DMS 273 (cell line): ENCODE measurements around the gene MTHFD2L.
"Not testable (repeated sequence)": the region's sequence is repeated elsewhere in the genome, so short reads cannot be mapped to it uniquely, and the experiment has no call there.

Experiments
- DNase-seq: peaks from one replicate; lab custom pipeline; 2025; ENCODE audit not compliant: unreplicated experiment; lab: John Stamatoyannopoulos, UW

The MTHFD2L gene

GRCh38 chr4:74329307-74329706 lies 171.4 kb downstream of the MTHFD2L start:
- no peak for DNase-seq

- no peak for DNase-seq
These were observed 172.4 kb downstream of the MTHFD2L start for GRCh38 chr4:74330295-74330750.

- no peak for DNase-seq
These were observed 173.3 kb downstream of the MTHFD2L start for GRCh38 chr4:74331252-74331651.

- DNase-seq: no peak
These were observed 174.0 kb downstream of the MTHFD2L start for GRCh38 chr4:74331944-74332343.

GRCh38 chr4:74334636-74335035 lies 176.7 kb downstream of the MTHFD2L start:
- no peak for DNase-seq

- no peak for DNase-seq
These were observed 177.6 kb downstream of the MTHFD2L start for GRCh38 chr4:74335341-74336021.

- no peak for DNase-seq
These were observed 180.9 kb downstream of the MTHFD2L start for GRCh38 chr4:74338792-74339333.

GRCh38 chr4:74339501-74339900 lies 181.6 kb downstream of the MTHFD2L start:
- DNase-seq: no peak

GRCh38 chr4:74340421-74340820 lies 182.5 kb downstream of the MTHFD2L start:
- not testable (repeated sequence) for DNase-seq

- no peak for DNase-seq
These were observed 186.1 kb downstream of the MTHFD2L start for GRCh38 chr4:74344031-74344430.
